Measurements from ENCODE around the gene BTBD19. TPM values are rescaled to one million over a fixed set of nuclear protein-coding genes. Genes with fewer than 3 reads are reported as not detected.
A peak's percentile ranks its signal among the peaks of the same experiment; 100 is the strongest.
"Not testable (repeated sequence)": the region's sequence is repeated elsewhere in the genome, so short reads cannot be mapped to it uniquely, and the experiment has no call there.

BTBD19 gene
- total RNA-seq, 1 donor from 2014 or later = 10.4 TPM

- no peak for TF ChIP-seq CTCF (IDR thresholded peaks at IDR 0.05; ENCODE audit: unreplicated experiment)
- H3K4me1 Mint-ChIP-seq (ENCODE audit: unreplicated experiment) = peaks cover 32% of the 10 kb centered on the region
- DNase-seq (ENCODE audit: low spot score) = no peak
- H3K27me3 Mint-ChIP-seq (ENCODE audit: unreplicated experiment) = peaks cover 8% of the 10 kb centered on the region
- H3K36me3 Mint-ChIP-seq (ENCODE audit: low read depth, unreplicated experiment) = no peaks in the 10 kb centered on the region
- no peaks in the 10 kb centered on the region for H3K9me3 Mint-ChIP-seq (ENCODE audit: unreplicated experiment)
- peak overlapping the region; percentile 72 for H3K27ac Mint-ChIP-seq (ENCODE audit: unreplicated experiment)
- no peak overlapping the region for H3K4me3 Mint-ChIP-seq (ENCODE audit: unreplicated experiment)
Measured at GRCh38 chr1:44831516-44831915, 23.2 kb downstream of the BTBD19 start.

GRCh38 chr1:44832056-44832705, 23.9 kb downstream of the BTBD19 start:
- H3K4me3 Mint-ChIP-seq (ENCODE audit: unreplicated experiment) = no peak overlapping the region
- H3K27me3 Mint-ChIP-seq (ENCODE audit: unreplicated experiment) = peaks cover 8% of the 10 kb centered on the region
- DNase-seq (ENCODE audit: low spot score) = no peak
- no peak for TF ChIP-seq CTCF (IDR thresholded peaks at IDR 0.05; ENCODE audit: unreplicated experiment)
- H3K27ac Mint-ChIP-seq (ENCODE audit: unreplicated experiment) = peak overlapping the region; percentile 52
- no peaks in the 10 kb centered on the region for H3K36me3 Mint-ChIP-seq (ENCODE audit: low read depth, unreplicated experiment)
- H3K4me1 Mint-ChIP-seq (ENCODE audit: unreplicated experiment) = peaks cover 32% of the 10 kb centered on the region
- H3K9me3 Mint-ChIP-seq (ENCODE audit: unreplicated experiment) = no peaks in the 10 kb centered on the region

DNA sequence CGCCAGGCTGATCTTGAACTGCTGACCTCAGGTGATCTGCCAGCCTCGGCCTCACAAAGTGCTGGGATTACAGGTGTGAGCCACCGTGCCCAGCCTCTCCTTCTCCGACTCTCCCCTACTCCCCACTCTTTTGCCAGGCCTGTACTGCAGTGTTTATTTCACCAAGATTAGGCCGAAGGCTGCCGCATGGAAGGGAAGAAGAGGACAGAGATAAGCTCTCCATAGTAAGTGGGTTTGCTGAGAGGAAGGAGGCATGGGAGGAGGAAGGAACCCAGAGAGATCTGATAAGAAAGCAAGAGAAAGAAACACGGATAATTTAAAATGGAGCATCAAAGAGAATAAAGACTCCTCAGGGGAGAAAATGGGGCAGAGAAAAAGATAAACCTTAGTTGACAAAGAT, 26.0 kb downstream of the BTBD19 start:
- H3K9me3 Mint-ChIP-seq (ENCODE audit: unreplicated experiment) = no peaks in the 10 kb centered on the region
- H3K4me3 Mint-ChIP-seq (ENCODE audit: unreplicated experiment) = peak overlapping the region; percentile 13
- peaks cover 6% of the 10 kb centered on the region for H3K27me3 Mint-ChIP-seq (ENCODE audit: unreplicated experiment)
- H3K4me1 Mint-ChIP-seq (ENCODE audit: unreplicated experiment) = peaks cover 32% of the 10 kb centered on the region
- no peak for DNase-seq (ENCODE audit: low spot score)
- no peak overlapping the region for H3K27ac Mint-ChIP-seq (ENCODE audit: unreplicated experiment)
- TF ChIP-seq CTCF (IDR thresholded peaks at IDR 0.05; ENCODE audit: unreplicated experiment) = no peak
- no peaks in the 10 kb centered on the region for H3K36me3 Mint-ChIP-seq (ENCODE audit: low read depth, unreplicated experiment)

- peak; percentile 88 for DNase-seq (ENCODE audit: low spot score)
- Mint-ChIP-seq H3K27me3 (ENCODE audit: unreplicated experiment) (peaks cover 5% of the 10 kb centered on the region), H3K4me1 (ENCODE audit: unreplicated experiment) (peaks cover 24% of the 10 kb centered on the region), H3K4me3 (ENCODE audit: unreplicated experiment) (no peak overlapping the region), H3K27ac (ENCODE audit: unreplicated experiment) (peak overlapping the region; percentile 21), H3K36me3 (ENCODE audit: low read depth, unreplicated experiment) (no peaks in the 10 kb centered on the region), H3K9me3 (ENCODE audit: unreplicated experiment) (no peaks in the 10 kb centered on the region)
- peak; percentile 63 for TF ChIP-seq CTCF (IDR thresholded peaks at IDR 0.05; ENCODE audit: unreplicated experiment)
Measured at GRCh38 chr1:44835738-44836675, 27.7 kb downstream of the BTBD19 start.

GRCh38 chr1:44838294-44838693, 30.0 kb downstream of the BTBD19 start:
- H3K4me1 Mint-ChIP-seq (ENCODE audit: unreplicated experiment) = peaks cover 23% of the 10 kb centered on the region
- not testable (repeated sequence) for H3K27me3 Mint-ChIP-seq (ENCODE audit: unreplicated experiment); DNase-seq (ENCODE audit: low spot score); H3K36me3 Mint-ChIP-seq (ENCODE audit: low read depth, unreplicated experiment); H3K27ac Mint-ChIP-seq (ENCODE audit: unreplicated experiment); H3K4me3 Mint-ChIP-seq (ENCODE audit: unreplicated experiment); H3K9me3 Mint-ChIP-seq (ENCODE audit: unreplicated experiment)

Measured in endothelial cell (in vitro differentiated cells).